Caco-2 (cell line): ENCODE results near the gene ECE1. TPM values are rescaled to one million over a fixed set of nuclear protein-coding genes. Genes with fewer than 3 reads are reported as not detected.

ENCODE experiments used
- BruUV-seq: library from RNA; stranded (reverse); fragments of 400-500 nt; replicated peaks from 2 replicates; lab custom pipeline; 2021; lab: Mats Ljungman, UMichigan
- CTCF ChIA-PET: fragments of 300-600 bp; sonication (Branson Sonifier 250); formaldehyde crosslinking; loops from one replicate; lab custom pipeline; 2022; ENCODE audit warnings: antibody characterized with exemption; lab: Charles Lee
- POLR2A ChIA-PET: fragments of 300-600 bp; sonication (Branson Sonifier 250); formaldehyde crosslinking; loops from one replicate; lab custom pipeline; 2022; ENCODE audit warnings: antibody characterized with exemption; lab: Charles Lee
- DNase-seq, 2 experiments: peaks; one replicate each; pipeline versions ENCODE4 v3.0.0 to v3.0.0-alpha.2; 2020 to 2022
- H3K27me3 ChIP-seq: replicated peaks from 2 replicates; pipeline ENCODE4 v1.6.0; 2011; ENCODE audit warnings: low read length; ENCODE audit not compliant: control insufficient read depth, insufficient read depth
- H3K36me3 ChIP-seq: 2 replicates; pipeline ENCODE4 v1.5.1; 2011; ENCODE audit warnings: low read length; ENCODE audit not compliant: control insufficient read depth, insufficient read depth
- H3K4me1 ChIP-seq: fragments of 250-450 bp; sonication (Bioruptor Pico); 2 replicates; pipeline ENCODE4 v1.5.1; 2020; ENCODE audit warnings: mild to moderate bottlenecking
- H3K4me3 ChIP-seq: 2 replicates; pipeline ENCODE4 v1.5.1; 2011; ENCODE audit warnings: low read depth, mild to moderate bottlenecking, control low read depth, low read length
- H3K9me3 ChIP-seq: fragments of 250-450 bp; sonication (Bioruptor Pico); 2 replicates; pipeline ENCODE4 v1.5.1; 2020; ENCODE audit warnings: mild to moderate bottlenecking, moderate library complexity
- H3K27ac Mint-ChIP-seq: one replicate; pipeline ENCODE4 v1.8.0; 2022; ENCODE audit warnings: mixed read lengths; ENCODE audit not compliant: unreplicated experiment
- H3K27me3 Mint-ChIP-seq: one replicate; pipeline ENCODE4 v1.8.0; 2022; ENCODE audit warnings: mixed read lengths; ENCODE audit not compliant: insufficient read depth, unreplicated experiment
- H3K36me3 Mint-ChIP-seq: one replicate; pipeline ENCODE4 v1.8.0; 2022; ENCODE audit warnings: mild to moderate bottlenecking, mixed read lengths; ENCODE audit not compliant: insufficient read depth, unreplicated experiment
- H3K4me1 Mint-ChIP-seq: one replicate; pipeline ENCODE4 v1.8.0; 2022; ENCODE audit warnings: low read depth, mixed read lengths; ENCODE audit not compliant: unreplicated experiment
- H3K4me3 Mint-ChIP-seq: one replicate; pipeline ENCODE4 v1.8.0; 2022; ENCODE audit warnings: mild to moderate bottlenecking, moderate library complexity, mixed read lengths; ENCODE audit not compliant: unreplicated experiment
- H3K9me3 Mint-ChIP-seq: one replicate; pipeline ENCODE4 v1.8.0; 2022; ENCODE audit warnings: mixed read lengths; ENCODE audit not compliant: unreplicated experiment
- intact Hi-C: fragments of 100-400 bp; cut with micrococcal nuclease; formaldehyde crosslinking; loops from one replicate; pipeline ENCODE4 v1.10.0; 2022; ENCODE audit not compliant: unreplicated experiment
- total RNA-seq: library from RNA; stranded (reverse); gene quantifications from 2 replicates; pipeline ENCODE4 v1.2.3, GENCODE V29; 2022
- TF ChIP-seq, protein P1 (sequence below), 2 experiments: fragments of 200-600 bp in 1 of 2; IDR thresholded peaks; 1 replicate in 1 of 2; 2 replicates in 1 of 2; pipeline versions ENCODE4 v1.5.1 to v1.8.0; 2011 to 2022; ENCODE audit warnings: antibody characterized with exemption in 1 of 2, control low read depth in 1 of 2, inconsistent platforms in 1 of 2, low read depth in 1 of 2, low read length in 1 of 2, mild to moderate bottlenecking in 1 of 2, moderate library complexity in 1 of 2; ENCODE audit not compliant: insufficient read depth in 1 of 2, severe bottlenecking in 1 of 2, unreplicated experiment in 1 of 2

Gene ECE1
- total RNA-seq, 1 experiment from 2014 or later, result 50.2 TPM

DNA sequence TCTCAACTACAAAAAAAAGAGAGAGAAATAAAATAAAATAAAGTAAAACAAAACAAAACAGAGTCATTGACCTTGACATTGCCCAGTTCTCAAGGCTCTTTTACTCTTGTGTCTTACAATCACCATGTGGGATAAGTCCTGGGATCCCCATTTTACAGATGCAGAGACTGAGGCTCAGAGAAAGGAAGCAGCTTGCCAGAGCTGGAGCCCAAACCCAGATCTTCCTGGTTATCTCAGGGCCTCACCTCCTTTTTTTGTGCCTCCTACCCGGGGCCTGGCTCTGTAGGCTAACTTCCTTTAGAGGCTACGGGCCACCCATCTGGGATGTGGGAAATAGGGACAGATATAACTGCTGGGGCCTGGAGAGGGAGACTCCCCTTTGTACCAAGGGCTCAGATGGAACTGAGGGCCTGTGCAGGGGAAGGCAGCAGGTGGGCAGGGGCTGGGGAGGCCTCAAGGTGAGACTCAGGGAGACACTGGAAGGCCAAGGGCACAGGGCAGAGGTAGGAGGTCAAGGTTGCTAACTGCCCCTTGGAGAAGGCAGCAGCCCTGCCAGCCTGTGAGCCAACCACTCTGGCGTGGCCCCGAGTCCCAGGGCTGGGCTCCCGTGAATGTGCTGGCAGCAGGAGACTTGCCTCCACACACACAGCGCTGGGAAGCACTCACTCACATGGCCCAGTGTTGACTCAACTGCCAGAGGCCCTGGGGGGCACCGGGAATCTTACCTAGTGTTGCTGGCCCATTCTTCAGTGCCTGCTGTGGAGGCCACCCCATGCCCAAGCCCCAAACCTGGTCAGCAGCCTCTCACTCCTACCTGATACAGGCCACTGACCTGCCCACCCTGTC, 6.5 kb upstream of the ECE1 start:
- no peak overlapping the region for H3K4me3 Mint-ChIP-seq
- CTCF ChIA-PET, result interaction anchor here (0.6 kb wide), 1 partner anchor 25 kb away, joined by 3 read pairs; no protein-coding TSS in a partner anchor
- BruUV-seq, result no TSS peak
- H3K27ac Mint-ChIP-seq, result no peak overlapping the region
- Histone ChIP-seq H3K4me3 (no peak overlapping the region), H3K36me3 (no peaks in the 10 kb centered on the region), H3K4me1 (no peaks in the 10 kb centered on the region), H3K27me3 (no peaks in the 10 kb centered on the region), H3K9me3 (no peaks in the 10 kb centered on the region)
- peaks cover 6% of the 10 kb centered on the region for H3K36me3 Mint-ChIP-seq
- no peaks in the 10 kb centered on the region for H3K27me3 Mint-ChIP-seq
- no peak for DNase-seq
- H3K4me1 Mint-ChIP-seq, result no peaks in the 10 kb centered on the region
- TF ChIP-seq, protein P1, sequence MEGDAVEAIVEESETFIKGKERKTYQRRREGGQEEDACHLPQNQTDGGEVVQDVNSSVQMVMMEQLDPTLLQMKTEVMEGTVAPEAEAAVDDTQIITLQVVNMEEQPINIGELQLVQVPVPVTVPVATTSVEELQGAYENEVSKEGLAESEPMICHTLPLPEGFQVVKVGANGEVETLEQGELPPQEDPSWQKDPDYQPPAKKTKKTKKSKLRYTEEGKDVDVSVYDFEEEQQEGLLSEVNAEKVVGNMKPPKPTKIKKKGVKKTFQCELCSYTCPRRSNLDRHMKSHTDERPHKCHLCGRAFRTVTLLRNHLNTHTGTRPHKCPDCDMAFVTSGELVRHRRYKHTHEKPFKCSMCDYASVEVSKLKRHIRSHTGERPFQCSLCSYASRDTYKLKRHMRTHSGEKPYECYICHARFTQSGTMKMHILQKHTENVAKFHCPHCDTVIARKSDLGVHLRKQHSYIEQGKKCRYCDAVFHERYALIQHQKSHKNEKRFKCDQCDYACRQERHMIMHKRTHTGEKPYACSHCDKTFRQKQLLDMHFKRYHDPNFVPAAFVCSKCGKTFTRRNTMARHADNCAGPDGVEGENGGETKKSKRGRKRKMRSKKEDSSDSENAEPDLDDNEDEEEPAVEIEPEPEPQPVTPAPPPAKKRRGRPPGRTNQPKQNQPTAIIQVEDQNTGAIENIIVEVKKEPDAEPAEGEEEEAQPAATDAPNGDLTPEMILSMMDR (IDR thresholded peaks at IDR 0.05; ENCODE audit: insufficient read depth in 1 of 2, low read depth in 1 of 2, low read length in 1 of 2, severe bottlenecking in 1 of 2, unreplicated experiment in 1 of 2), result no peak
- POLR2A ChIA-PET, result no interaction called here
- intact Hi-C loops, result no loop called here
- H3K9me3 Mint-ChIP-seq, result no peaks in the 10 kb centered on the region

DNA sequence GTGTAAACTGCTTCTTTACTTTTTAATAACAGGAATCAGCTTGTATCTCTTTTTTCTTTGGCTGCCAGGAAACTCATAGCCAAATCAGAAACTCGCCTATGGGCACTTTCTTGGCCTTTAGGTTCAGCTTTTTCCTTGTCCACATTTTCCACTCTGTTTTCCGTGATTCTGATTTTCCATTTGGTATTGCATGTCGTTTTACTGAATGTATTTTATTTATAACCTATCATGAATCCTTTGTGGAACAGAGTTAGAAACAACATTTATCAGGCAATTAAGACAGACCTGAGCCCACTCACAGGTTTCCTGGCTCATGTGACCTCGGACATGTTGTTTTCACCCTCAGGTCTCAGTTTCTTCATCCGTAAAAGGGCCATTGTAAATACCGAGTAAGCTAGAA, 5.3 kb upstream of the ECE1 start:
- no TSS peak for BruUV-seq
- POLR2A ChIA-PET, result no interaction called here
- H3K27ac Mint-ChIP-seq, result no peak overlapping the region

GRCh38 chr1:21295002-21295401, 4.7 kb upstream of the ECE1 start:
- no peaks in the 10 kb centered on the region for H3K27me3 ChIP-seq
- no peaks in the 10 kb centered on the region for H3K4me1 ChIP-seq
- no peak for DNase-seq
- no peak overlapping the region for H3K4me3 Mint-ChIP-seq
- POLR2A ChIA-PET, result no interaction called here
- no peaks in the 10 kb centered on the region for H3K9me3 ChIP-seq
- BruUV-seq, result no TSS peak
- CTCF ChIA-PET, result interaction anchor here (1.4 kb wide), 1 partner anchor 43 kb away, joined by 3 read pairs; no protein-coding TSS in a partner anchor
- H3K4me1 Mint-ChIP-seq, result no peaks in the 10 kb centered on the region
- no peaks in the 10 kb centered on the region for H3K27me3 Mint-ChIP-seq
- intact Hi-C loops, result no loop called here
- TF ChIP-seq, protein P1 (IDR thresholded peaks at IDR 0.05; ENCODE audit: insufficient read depth in 1 of 2, low read depth in 1 of 2, low read length in 1 of 2, severe bottlenecking in 1 of 2, unreplicated experiment in 1 of 2), result no peak
- H3K4me3 ChIP-seq, result no peak overlapping the region
- H3K36me3 ChIP-seq, result no peaks in the 10 kb centered on the region
- no peaks in the 10 kb centered on the region for H3K9me3 Mint-ChIP-seq
- H3K36me3 Mint-ChIP-seq, result peaks cover 6% of the 10 kb centered on the region
- no peak overlapping the region for H3K27ac Mint-ChIP-seq

More for the DNA sequence above, 5.3 kb upstream of the ECE1 start:
- intact Hi-C loops, result no loop called here
- DNase-seq, result no peak
- H3K9me3 ChIP-seq, result no peaks in the 10 kb centered on the region
- Mint-ChIP-seq H3K36me3 (peaks cover 6% of the 10 kb centered on the region), H3K27me3 (no peaks in the 10 kb centered on the region), H3K4me3 (no peak overlapping the region), H3K9me3 (no peaks in the 10 kb centered on the region), H3K4me1 (no peaks in the 10 kb centered on the region)
- no peaks in the 10 kb centered on the region for H3K4me1 ChIP-seq
- H3K27me3 ChIP-seq, result no peaks in the 10 kb centered on the region
- CTCF ChIA-PET, result interaction anchor here (1.4 kb wide), 1 partner anchor 44 kb away, joined by 3 read pairs; no protein-coding TSS in a partner anchor
- H3K36me3 ChIP-seq, result no peaks in the 10 kb centered on the region
- TF ChIP-seq, protein P1 (IDR thresholded peaks at IDR 0.05; ENCODE audit: insufficient read depth in 1 of 2, low read depth in 1 of 2, low read length in 1 of 2, severe bottlenecking in 1 of 2, unreplicated experiment in 1 of 2), result no peak
- no peak overlapping the region for H3K4me3 ChIP-seq
